GM21786 (cell line): ENCODE results near the gene SLC22A2.
"Not testable (repeated sequence)": the region's sequence is repeated elsewhere in the genome, so short reads cannot be mapped to it uniquely, and the experiment has no call there.

Experiments used
- ATAC-seq: cut with Tn5 transposase; IDR thresholded peaks from one replicate; pipeline ENCODE4 v1.9.1; 2021; ENCODE audit not compliant: unreplicated experiment

SLC22A2 gene

DNA sequence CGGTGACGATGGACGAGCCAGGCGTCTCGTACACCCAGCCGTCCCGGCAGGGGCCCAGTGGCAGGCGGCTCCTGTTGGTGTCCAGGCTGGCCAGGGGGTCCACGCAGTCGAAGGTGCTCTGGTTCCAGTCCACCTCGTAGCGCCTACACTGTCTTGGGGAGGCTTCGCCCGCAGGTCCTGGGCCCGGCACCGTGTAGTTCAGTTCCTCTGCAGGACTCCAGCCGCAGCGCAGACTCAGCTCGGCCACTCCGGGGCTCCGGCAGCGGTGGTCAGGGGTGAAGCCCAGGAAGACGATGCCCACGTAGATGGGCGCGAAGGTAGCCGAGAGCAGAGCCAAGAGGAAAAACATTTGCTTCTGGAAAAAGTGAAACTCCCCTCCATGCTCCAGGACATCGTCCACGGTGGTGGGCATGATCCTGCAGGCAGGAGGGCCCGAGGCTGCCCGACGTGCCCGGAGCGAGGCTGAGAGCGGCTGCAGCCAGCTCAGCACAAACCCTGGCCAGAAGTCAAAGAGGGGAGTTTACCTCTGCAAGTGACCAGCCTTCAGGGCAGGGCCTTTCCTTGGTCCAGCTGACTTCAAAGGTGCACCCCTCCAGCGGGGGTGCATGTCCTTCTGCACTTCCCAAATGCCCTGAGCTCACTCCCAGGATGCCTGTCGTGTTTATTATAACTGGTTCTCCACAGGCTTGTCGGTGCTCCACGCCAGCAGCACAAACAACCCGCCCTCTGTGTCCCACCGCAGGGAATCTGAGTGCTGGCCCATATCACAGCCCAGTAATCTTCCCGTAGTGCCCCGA is at the start of gene SLC22A2:
Gene SLC22A2, minus strand, starts transcription at position 476 of the 797 bp plus-strand sequence. Its CDS starts 64 bp downstream, at position 412.
- ATAC-seq: no peak

DNA sequence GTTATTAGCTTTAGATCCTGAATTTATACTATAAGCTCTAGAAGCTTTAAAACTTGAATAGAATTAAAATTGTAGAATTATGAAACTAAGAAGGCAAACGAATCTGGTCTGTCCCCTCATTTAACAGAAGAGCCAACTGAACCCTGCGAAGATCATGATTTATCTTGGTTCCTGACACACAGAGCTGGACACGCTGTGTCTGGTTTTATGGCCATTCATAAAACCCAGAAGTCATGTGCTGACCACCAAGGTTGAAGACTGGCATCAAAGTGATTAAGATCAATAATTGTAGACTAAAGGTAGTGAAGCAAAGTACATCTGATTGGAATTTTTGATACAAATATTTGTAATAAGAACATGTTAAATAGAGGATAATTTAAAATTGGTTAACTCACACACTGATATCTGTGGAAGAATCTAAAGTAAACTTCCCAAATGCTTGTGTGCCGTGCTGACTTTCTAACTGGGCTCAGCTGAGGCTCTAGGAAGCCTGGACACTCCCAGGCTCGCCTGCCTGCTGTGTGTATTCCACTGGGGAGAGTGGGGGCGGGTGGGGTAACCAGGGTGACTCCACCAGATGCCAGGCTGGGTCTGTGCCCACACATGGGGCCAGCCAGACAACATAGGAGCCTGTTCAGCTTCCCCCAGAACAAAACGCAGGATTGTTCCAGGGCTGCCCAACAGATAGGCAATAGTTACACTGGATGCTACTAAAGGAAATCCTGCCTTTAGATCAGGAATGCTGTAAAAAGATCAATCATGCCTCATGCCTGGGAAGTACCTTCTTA is 47.5 kb upstream of the SLC22A2 start:
- no peak for ATAC-seq

DNA sequence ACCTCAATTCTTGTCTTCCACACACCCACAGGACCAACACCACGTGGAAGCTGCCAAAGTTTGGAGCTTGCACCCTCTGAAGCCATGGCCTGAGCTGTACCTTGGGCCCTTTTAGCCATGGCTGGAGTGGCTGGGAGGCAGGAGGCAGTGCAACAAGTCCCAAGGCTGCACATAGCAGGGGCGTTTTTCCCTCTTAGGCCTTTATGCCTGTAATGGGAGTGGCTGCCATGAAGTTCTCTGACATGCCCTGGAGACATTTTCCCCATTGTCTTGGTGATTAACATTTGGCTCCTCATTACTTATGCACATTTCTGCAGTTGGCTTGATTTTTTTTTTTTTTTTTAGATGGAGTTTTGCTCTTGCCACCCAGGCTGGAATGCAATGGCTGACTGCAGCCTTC is 45.2 kb upstream of the SLC22A2 start:
- ATAC-seq: no peak

DNA sequence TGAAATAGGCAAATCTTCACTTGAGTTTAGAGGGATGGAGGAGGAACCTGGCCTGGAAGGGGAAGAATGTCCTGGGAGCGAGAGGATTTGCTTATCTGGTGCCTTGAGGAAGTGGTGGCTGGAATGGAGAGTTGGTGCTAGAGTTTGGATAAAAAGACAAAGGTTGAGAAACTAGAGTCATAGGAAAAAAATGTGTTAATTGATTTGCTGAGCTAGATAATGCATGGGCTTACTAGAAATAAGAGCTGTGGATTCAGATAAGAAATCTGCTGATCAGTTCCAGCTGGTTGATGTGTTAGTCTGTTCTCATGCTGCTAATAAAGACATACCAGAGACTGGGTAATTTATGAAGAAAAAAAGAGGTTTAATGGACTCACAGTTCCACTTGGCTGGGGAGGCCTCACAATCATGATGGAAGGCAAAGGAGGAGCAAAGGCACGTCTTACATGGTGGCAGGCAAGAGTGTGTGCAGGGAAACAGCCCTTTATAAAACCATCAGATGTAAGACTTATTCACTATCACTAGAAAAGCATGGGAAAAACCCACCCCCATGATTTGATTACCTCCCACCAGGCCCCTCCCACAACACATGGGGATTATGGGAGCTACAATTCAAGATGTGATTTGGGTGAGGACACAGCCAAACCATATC is 43.9 kb upstream of the SLC22A2 start:
- not testable (repeated sequence) for ATAC-seq

DNA sequence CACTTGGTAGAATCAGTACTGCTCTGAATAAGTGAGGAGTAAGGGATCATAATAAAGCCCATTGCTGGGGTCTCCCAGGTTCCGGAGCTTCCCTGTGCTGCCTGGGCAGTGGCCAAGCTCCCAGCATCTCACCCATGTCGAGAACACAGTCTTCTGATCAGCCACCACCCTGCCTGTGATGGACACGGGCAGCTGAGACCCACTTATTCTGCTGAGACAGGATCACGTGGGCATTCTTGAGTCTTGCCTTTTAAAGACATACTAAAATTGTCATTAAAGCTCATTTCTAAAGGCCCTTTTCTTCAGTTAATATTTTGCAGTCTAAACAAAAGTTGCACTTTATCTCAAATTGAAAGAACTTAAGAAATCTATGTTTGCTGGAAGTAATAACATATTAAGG is 42.7 kb upstream of the SLC22A2 start:
- ATAC-seq: no peak

DNA sequence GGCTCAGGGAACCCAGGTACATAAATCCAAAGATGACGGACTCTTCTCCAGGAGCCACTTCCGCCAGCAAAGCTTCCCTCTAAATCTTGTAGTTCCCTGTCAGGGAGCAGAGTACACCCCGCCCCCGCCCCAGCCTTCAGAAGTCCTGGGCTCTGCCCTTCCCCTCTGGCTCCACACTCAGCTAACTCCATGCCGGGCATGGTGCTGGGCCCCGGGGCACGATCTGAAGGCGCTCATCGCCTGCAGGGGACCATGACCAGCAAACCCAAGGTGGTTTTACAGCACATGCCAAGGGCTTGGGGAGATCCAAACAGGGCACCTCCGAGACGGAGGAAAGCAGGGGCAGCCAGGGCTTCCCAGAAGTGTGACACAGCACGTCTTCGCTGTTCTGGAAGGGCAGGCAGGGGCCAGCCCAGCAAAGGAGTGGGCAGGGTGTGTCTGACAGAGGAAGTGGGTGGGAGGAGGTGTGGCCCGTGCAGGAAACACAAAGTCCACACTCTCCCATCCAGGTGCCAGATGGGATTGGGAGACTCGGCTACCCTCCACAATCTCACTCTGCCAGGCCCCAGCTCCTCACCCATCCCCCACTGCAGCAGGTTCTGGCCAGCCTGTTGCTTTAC is 41.6 kb upstream of the SLC22A2 start:
- ATAC-seq: no peak

DNA sequence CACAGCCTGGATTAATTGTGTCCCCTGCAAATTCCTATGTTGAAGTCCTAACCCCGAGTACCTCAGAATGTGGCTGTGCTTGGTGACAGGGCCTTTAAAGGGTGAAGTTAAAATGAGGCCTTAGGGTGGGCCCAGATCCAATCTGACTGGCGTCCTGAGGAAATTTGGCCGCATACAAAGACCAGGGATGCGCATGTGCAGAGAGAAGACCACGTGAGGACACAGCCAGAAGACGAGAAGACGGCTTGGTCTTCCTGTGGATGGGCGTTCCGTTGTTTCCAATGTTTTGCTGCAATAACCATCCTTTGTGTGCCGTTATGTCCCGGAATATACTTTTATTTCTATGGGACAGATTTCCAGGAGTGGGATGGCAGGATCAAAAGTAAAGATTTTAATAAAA is 40.9 kb upstream of the SLC22A2 start:
- no peak for ATAC-seq

DNA sequence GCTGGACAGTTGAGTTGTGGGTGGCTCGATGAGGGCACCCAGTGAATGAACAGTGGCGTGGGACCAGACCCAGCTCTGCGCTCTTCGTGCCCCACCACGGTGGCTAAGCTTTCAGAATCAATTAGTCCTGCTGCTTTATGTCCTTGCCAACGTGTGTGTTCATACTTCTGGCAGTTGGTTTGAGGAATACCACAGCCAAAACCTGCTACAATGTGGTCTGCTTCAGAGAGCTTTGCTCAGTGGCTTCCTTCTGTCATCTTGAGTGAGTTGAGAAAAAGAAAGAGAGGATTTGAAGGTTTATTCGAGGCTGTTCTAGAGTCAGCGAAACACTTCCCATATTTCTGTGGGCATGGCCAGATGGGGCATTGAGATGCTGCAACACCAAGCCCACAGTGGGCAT is 39.5 kb upstream of the SLC22A2 start:
- no peak for ATAC-seq

DNA sequence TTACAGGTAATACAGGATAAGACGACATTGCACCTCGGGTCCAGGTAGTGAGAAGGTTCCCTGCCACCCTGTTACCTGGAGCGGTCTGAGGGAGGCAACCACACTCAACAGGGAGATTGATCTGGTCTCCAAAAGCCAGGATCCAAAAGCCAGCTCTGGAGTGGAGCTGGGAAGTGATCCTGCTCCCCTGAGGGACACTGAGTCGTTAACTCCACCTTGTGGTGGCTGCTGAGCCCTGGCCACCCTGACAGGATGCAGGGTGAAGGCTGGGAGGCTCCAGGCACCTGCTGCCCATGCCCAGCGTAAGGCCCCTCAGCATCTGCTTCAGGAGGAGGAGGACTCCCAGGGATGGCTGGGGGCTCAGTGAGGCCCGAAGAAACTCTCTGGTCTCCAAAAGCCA is 38.7 kb upstream of the SLC22A2 start:
- ATAC-seq: no peak

DNA sequence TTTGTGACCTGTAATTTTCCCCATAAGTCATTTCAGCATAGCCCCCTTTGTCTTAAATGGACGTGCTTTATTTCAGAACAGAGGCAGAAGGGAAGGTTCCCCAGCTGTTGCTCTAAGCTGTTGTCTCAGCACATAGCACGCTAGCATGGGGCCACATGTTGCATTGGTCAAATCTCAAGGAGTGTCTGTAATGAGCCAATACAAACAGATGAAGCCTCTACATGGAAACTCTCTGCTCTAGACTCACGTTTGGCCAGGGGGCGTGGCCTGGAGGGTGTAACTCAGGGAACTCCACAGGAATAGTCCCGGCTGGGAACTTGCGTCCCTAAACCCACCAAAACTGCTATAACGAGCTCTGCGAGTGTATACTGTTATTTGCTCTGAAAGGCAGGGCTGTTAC is 35.2 kb upstream of the SLC22A2 start:
- no peak for ATAC-seq

DNA sequence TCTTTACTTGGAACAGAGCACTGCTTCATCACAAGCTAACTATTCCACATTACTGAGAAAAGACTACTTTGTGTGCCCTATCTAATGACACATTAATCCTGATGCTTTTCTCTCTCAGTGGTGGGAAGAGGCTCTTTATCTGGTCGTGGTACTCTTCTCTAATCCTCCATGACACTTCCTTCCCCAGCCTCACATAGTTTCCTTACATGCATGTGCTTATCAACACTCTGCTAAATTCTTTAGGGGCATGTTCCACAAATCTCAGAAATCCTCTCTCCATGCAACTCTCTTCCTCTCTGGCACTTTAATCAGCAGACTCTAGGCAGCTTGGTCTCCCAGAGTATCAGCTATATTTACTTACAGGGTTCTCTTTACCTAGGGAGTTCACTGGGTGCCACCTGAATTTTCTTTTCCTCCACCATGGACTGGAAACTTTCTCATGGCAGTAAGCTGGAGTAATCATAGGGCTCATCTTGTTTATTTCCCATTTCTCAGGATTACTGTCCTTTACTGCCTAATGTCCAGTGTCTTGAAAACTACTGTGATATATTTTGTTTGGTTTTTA is 27.0 kb upstream of the SLC22A2 start:
- no peak for ATAC-seq

DNA sequence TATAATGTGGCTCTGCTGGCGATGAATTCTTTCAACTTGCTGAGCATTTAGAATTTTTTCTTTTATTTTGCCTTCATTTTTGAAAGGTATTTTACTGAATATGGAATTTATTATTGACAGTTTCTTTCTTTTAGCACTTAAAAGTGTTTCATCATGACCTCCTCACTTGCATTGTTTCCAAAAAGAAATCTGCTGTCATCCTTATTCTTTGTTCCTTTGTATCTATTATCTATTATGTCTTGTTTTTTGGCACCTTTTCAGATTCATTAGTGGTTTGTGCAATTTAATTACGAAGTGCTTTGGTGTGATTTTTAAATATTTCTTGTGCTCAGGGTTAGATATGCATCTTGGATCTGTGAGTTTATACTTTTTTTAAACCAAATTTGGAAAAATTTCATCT is 26.0 kb upstream of the SLC22A2 start:
- no peak for ATAC-seq

DNA sequence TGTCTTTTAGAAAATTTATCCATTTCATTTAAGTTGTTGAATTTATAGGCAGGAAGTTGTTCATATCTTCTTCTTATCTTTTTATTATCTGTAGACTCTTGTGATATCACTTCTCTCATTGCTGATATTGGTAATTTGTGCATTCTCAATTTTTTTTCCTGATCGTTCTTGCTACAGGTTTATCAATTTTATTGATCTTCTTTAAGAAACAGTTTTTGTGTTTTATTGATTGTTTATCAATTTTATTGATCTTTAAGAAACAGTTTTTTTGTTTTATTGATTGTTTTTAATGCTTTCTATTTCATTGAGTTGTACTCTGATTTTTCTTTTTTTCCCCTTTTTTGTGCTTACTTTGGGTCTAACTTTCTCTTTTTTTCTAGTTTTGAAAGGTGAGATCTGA is 23.8 kb upstream of the SLC22A2 start:
- no peak for ATAC-seq

DNA sequence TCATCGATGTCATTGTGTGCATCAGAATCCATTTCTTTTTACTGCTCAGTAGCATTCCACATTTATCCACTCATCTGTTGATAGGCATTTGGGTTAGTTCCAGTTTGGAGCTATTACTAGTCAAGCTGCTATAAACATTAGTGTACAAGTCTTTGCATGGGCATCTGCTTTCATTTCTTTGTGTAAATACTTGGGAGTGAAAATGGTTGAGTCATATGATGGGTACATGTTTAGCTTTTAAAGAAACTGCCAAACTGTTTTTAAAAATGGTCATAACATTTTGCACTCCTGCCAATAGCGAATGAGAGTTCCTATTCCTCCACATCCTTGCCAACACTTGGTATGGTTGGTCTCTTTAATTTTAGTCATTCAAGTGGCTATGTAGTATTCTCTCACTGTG is 21.2 kb upstream of the SLC22A2 start:
- no peak for ATAC-seq

DNA sequence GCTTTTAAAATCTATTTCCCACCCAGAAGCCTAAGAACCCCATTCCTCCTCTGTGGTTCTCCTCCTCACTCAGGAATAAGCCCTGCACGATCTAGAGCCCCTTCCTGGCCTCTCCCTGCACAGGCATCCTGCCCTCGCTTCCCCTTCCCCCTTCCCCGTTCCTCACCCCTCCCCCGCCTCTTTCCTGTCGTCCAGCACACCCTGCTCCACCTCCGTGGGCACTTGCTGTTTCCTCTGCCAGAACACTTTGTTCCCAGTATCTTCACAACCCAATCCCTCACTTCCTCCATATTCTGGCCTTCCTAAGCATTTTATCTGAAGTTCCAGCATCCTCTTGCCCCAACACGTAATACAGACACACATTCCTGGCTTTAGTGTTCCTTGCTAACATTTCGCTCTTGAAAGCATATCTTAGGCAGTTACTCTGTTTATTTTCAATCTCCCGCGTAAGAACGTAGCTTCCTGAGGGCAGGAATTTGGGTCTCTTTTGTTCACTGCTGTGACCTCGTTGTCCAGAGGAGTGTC is 20.2 kb upstream of the SLC22A2 start:
- no peak for ATAC-seq

DNA sequence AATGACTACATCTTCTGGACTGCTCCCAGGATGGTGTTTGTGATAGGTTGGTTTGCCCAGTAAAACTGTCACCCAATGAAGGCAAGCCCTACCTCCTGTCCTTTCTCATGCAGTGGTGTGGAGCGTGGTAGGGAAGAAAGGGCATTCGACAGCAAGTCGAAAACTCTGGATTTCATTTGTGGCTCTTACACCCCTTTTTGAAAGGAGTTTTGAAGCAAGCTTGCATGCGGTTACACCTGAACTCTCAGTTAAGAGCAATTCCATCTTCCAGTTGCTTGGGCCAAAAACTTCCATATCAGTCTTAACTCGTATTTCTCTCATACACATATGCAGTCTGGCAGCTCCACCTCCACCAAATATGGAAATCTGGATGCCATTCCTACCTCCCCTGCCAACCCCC is 19.7 kb upstream of the SLC22A2 start:
- no peak for ATAC-seq

DNA sequence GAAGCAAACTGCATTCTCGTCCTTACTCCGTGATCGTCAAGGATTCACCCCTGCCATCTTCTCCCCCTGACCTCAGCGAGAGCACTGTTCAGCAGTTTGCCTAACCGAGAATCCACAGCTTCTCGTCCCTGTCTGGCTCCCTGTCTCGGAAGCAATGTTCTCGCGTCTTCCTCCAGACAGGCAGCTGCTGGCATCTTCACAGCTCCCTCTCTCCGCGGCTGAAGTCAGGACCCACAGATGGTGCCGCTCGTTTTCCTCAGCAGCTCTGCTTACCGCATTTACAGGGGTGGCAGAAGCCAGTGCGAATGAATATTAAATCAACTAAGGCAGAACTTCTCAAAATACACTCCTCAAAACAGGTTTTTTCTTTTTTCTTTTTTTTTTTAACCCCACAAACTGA is 18.9 kb upstream of the SLC22A2 start:
- ATAC-seq: no peak

DNA sequence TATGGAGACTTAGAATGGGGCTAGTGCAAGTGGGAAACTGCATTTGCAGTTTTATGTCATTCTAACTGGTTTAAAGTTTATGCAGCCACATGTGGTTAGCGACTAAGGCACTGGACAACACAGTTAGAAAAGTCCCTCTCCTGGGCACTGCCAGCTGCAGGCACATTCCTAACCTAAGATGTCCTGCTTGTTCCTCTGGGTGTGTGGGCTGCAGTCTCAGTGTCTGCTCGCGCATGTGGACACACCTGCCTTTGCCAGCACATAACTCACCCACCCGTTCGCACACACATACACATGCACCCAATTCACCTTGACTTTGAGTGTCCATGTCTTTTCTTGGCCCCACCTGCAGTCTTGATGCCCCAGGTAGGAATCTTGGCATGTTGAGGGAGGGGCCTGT is 18.5 kb upstream of the SLC22A2 start:
- ATAC-seq: no peak

DNA sequence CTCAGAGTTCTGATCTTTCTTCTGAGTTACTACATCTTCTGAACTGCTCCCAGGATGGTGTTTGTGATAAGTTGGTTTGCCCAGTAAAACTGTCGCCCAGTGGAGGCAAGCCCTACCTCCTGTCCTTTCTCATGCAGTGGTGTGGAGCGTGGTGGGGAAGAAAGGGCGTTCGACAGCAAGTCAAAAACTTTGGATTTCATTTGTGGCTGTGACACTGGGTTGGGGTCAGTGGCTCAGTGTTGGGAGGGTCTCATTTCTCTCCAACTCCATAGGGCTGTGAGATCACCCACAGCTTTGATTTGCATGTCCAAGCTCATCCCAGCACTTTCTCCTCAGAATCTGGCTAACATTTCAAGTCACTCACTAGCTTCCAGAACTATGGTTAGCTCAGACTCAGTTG is 17.5 kb upstream of the SLC22A2 start:
- no peak for ATAC-seq

DNA sequence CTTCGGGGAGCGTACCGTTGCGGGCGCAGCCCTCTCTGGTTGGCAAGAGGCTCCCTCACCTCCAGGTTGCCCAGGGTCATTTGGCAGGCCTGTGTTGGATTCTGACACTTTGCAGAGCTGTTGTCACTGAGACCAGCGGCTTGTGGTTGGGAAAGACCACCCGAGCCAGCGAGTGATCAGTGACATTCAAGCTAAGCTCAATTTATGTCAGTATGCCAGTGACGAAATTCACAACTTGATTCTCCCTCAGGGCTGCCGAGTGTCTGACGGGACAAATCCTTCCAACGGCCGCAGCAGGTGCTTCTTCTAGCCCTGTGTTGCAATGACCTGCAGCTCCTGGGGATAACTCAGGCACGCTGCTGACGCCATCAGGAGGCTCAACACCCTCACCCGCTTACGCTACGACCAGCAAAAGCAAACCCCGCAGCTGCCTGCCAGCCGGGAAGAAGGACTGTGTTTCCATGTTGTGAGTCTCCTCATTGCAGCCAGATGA is 16.9 kb upstream of the SLC22A2 start:
- ATAC-seq: no peak
